DMS114 treated with DMSO at 0.1 percent for 48 hours (cell line): ENCODE measurements around the gene INPP5D.
"Not testable (repeated sequence)": the region's sequence is repeated elsewhere in the genome, so short reads cannot be mapped to it uniquely, and the experiment has no call there.

Source experiments
- DNase-seq: peaks from one replicate; lab custom pipeline; 2025; ENCODE audit not compliant: unreplicated experiment; lab: John Stamatoyannopoulos, UW

Gene INPP5D

DNA sequence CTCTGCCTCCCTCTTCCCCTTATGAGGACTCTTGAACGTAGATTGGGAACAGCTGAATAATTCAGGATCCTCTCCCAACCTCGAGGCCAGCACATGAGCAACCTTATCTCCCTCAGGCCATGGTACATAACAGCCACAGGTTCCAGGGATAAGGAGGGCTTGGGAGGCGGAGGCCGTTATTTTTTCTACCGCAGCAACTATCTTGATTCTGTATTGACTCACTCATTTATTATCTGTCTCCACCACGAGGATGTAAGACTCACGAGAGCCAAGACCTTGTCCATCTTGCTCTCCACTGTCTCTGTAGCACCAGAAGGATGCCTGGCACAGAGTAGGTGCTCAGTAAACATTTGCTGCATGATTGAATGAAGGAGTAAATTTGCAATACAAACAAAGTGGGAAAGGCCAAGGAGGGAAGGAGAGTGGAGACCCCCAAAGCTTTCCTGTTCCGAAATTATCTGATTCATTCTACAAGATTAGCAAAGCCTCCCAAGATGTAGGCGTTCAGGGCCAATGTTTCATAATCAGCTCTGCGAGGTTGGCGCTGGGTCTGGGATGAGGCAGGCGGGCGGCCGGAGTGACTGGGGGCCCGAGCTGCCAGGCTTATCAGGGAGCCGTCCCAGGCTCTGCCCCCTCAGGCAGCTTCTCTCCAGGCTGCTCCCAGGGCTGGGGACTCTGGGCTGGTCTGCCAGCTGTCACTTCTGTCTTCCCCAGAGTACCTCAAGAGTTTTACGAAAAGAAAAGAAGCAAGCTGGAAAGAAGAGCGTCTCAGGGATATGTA is 31.6 kb downstream of the INPP5D start:
- DNase-seq = no peak

DNA sequence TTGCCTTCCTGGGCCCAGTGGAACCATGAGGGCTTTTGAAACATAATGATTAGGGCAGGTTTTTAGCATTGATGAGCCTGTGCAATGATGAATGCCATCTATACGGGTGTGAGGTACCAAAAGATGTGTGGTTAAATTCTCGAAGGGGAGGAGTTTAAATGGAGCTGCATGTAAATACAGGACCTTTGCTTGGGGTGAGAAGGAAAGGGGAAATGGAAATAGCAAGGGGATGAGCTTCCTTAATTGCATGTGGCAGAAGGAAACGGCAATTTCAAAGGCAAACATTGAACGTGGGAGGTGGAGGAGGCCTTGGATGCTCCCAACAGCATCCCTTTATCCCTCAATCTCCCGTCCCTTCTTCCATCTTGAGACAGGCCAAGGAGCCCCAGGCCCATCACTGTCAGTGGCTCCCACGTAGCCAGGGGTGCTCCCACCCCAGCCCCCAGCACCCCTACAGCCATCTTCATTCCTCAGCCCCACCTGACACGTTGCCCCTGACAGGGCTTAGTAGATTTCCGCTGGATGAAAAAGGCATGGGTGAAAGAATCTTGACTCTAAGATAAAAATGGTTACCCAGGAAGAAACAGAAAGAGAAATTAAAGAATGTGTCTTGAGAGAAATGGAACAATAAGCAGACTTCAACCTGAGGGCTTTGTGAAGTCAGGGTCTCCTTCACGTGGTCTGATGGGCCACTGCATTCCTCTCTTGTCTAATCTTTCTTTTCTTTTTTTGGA is 32.5 kb downstream of the INPP5D start:
- DNase-seq = no peak

- no peak for DNase-seq
Observed at GRCh38 chr2:233093166-233093448, 33.0 kb downstream of the INPP5D start.

DNA sequence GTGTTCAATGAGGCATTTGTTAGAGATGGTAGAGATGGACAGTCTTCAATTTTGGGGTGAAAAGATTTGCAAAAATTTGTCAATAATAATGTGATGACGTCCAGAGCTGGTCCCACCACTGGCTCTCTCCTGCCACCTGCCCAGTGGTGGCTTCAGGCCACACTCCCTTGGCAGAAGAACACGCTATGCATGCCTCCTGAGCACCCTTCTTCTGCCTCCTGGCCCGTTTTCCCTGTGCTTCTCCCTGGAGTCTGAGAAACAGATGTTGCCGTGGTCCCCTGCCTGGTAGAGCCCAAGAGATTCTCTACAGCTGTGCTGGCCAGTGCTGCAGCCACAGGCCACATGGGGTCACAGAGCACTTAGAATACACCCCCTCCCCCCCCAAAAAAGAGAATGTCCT is 33.6 kb downstream of the INPP5D start:
- no peak for DNase-seq

GRCh38 chr2:233094614-233095013 is 34.5 kb downstream of the INPP5D start:
- DNase-seq = no peak

DNA sequence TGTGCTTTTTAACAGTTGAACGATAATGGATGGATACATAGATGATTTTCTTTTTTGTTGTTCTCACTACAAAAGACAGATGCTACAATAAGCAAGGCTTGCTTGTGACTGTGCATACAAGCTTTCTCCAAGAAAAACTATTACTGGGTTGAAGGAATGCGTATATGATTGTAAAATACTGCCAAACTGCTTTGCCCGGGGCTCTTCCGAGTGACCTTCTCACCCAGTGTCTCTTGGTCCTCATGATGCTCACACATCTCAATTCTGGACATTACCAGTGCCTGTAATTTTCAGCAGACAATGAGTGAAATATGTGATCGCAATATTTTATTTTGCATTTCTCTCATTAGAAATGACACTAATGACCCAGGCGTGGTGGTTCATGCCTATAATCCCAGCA is 35.9 kb downstream of the INPP5D start:
- DNase-seq = no peak

- no peak for DNase-seq
Observed at GRCh38 chr2:233098618-233099017, 38.5 kb downstream of the INPP5D start.

DNA sequence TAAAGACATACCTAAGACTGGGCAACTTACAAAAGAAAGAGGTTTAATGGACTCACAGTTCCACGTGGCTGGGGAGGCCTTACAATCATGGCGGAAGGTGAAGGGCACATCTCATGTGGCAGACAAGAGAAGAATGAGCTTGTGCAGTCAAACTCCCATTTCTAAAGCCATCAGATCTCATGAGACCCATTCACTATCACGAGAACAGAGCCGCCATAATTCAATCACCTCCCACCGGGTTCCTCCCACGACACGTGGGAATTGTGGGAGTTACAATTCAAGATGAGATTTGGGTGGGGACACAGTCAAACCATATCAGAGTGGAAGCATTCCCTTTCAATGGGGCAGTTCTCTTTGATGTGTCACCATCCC is 39.7 kb downstream of the INPP5D start:
- not testable (repeated sequence) for DNase-seq

- DNase-seq = no peak
Observed at GRCh38 chr2:233100192-233100998, 40.3 kb downstream of the INPP5D start.

- no peak for DNase-seq
Observed at GRCh38 chr2:233101141-233101540, 41.0 kb downstream of the INPP5D start.

DNA sequence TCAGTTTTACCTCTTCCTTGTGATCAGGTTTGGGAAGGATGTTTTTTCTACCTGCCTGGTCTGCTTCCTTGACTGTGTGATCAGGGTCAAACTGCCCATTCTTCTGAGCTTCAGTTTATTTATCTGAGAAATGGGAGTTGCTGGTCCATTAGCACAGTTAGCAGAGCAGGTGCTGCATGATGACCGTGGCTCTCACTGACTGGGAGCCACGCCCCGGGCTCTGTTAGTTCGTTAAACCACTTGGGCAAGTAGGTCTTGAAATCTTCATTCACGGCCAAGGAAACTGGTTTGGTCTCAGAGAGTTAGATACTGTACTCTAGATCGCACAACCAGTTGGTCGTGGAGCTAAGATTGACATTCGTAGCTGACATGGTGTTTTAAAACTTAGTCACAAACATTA is 41.7 kb downstream of the INPP5D start:
- no peak for DNase-seq

DNA sequence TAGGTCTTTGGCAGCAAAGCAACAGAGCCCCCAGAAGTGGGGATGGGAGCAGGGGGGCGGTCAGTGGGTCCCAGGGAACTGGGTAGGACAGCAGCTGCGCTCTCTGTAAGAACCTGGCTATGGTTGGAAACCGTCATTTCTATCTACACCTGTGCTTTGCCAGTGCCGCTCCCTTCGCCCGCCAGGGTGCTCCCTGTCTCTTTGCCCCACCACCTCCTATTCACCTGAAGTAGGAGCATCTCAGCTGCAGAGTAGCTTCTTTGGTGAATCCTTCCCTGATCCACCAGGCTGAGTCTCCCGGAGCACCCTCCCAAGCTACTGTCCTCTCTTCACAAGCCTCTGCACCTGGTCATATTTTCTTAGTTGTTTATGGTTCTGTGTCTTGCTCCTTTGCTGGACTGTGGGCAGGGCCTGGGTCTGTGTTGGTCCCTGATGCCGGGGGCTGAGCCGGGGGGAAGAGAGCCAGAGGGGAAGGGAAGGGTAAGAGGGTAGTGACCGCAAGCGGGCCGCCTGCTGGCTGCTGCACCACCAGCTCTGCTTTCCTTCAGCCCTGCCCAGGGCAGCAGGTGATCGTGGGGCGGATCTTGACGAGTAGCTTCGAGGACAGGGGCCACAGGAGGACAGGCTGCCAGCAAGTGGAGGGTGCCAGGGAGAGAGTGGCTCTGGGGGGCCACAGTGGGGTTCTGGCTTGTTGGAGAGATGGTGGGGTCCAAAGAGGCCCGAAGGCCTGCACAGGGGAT is 45.2 kb downstream of the INPP5D start:
- DNase-seq = no peak

GRCh38 chr2:233105930-233106329 is 45.8 kb downstream of the INPP5D start:
- DNase-seq = no peak

DNA sequence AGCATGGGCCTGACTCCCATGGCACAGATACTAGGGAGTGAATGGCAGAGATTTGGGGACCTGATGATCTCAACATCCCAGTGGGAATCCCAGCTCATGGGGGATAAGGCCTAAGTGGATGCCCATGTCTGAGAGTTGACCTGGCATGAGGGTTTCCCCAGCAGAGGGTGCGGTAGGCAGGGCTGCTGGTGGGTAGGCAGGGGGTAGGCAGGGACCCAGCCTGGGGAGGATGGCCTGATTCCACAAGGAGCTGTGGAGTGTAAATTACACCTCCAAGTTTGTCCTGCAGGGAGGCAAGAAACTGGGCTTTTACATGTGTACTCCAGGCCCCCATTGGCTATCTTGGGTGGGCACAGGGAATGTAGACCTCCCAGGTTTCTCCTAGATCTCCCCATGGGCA is 46.9 kb downstream of the INPP5D start:
- no peak for DNase-seq

GRCh38 chr2:233107831-233108300 is 47.7 kb downstream of the INPP5D start:
- no peak for DNase-seq

DNA sequence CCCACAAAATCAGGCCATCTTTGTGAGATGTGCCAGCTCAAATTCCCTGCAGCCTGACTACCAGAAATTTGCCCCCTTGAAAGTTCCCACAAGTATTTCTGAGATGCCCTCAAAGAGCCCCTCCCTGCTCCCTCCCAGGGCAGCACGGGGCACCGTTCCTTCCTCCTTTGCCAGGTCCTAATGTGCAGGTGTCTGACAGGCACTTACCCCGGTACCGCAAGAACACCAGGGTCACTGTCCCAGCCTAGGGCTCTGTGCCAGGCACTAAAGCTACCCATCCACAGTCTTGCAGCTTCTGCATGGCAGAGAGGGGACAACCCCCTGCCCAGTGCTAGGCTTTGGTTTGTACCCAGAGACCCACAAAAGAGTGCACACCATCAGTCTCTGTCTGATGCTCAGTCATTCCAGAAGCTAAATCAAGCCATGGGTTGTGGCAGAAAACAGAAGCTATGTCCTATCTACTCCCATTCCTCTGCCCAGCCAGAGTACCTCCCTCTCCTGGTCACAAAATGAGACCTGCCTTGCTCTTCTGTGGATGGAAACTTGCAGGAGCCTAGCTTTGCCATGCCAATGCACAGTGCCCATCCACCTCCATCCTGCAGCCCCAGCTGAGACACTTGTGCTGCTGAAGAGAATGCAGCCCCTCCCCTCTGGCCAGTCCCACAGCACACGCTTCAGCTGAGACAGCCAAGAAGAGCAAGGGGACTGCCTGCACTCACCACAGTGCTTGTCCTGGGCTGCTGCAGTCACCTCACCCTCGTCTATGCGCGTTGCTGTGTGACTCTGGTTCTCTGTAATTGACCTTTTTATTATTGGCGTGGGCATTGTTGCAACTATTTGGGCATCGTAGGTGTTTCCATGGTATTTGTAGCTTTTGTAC is 48.7 kb downstream of the INPP5D start:
- no peak for DNase-seq

GRCh38 chr2:233111427-233111826 is 51.3 kb downstream of the INPP5D start:
- no peak for DNase-seq

GRCh38 chr2:233112329-233112728 is 52.2 kb downstream of the INPP5D start:
- no peak for DNase-seq

GRCh38 chr2:233112776-233113452 is 52.8 kb downstream of the INPP5D start:
- DNase-seq = no peak

DNA sequence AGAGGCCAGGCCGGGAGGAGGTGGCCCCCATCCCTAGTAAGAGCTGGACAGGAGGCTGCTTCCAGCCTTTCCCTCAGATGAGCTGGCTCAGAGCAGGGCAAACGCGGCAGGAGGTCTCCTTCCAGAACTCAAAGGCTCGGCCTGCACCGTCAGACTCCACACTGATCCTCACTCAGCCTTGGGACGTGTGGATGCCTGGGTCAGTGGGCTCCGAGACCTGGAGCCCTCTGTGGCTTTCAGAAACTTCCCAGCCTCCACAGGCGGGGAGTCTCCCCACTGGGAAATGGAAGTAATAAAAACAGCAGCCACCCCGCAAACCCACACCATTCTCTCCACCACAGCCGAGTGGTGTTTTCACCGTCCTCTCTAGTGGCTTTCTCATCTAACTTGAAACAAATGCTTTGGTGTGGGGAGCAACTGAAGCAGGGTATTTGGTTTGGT is 54.3 kb downstream of the INPP5D start:
- DNase-seq = no peak
